ENCODE results near the gene MED29.
A peak's percentile ranks its signal among the peaks of the same experiment; 100 is the strongest.

The MED29 gene

GRCh38 chr19:39385629-39386411 lies 5.4 kb upstream of the MED29 start:
- no peak overlapping the region for H3K27ac ChIP-seq
- in situ Hi-C loops (cut with HindIII; ENCODE audit: low pct_ligation_motif_present, low sequenced_read_pairs), result no loop called here
- no peak for DNase-seq
- no peak for TF ChIP-seq CTCF (IDR thresholded peaks at IDR 0.05; ENCODE audit: low read depth, low read length, missing control alignments)
- H3K4me3 ChIP-seq (ENCODE audit: low read depth, low read length), result no peak overlapping the region
- H3K27me3 ChIP-seq (replicated peaks), result no peaks in the 10 kb centered on the region
- H3K36me3 ChIP-seq (replicated peaks), result peaks cover 66% of the 10 kb centered on the region

GRCh38 chr19:39386557-39386956 lies 4.6 kb upstream of the MED29 start:
- no peak for DNase-seq
- no peak overlapping the region for H3K4me3 ChIP-seq (ENCODE audit: low read depth, low read length)
- in situ Hi-C loops (cut with HindIII; ENCODE audit: low pct_ligation_motif_present, low sequenced_read_pairs), result no loop called here
- no peaks in the 10 kb centered on the region for H3K27me3 ChIP-seq (replicated peaks)
- H3K27ac ChIP-seq, result no peak overlapping the region
- no peak for TF ChIP-seq CTCF (IDR thresholded peaks at IDR 0.05; ENCODE audit: low read depth, low read length, missing control alignments)
- peaks cover 58% of the 10 kb centered on the region for H3K36me3 ChIP-seq (replicated peaks)

GRCh38 chr19:39388657-39389056 lies 2.5 kb upstream of the MED29 start:
- DNase-seq, result no peak
- no peak for TF ChIP-seq CTCF (IDR thresholded peaks at IDR 0.05; ENCODE audit: low read depth, low read length, missing control alignments)
- Histone ChIP-seq H3K27ac (no peak overlapping the region), H3K36me3 (replicated peaks) (peaks cover 56% of the 10 kb centered on the region), H3K27me3 (replicated peaks) (no peaks in the 10 kb centered on the region), H3K4me3 (ENCODE audit: low read depth, low read length) (no peak overlapping the region)
- in situ Hi-C loops (cut with HindIII; ENCODE audit: low pct_ligation_motif_present, low sequenced_read_pairs), result no loop called here

- in situ Hi-C loops (cut with HindIII; ENCODE audit: low pct_ligation_motif_present, low sequenced_read_pairs), result no loop called here
- Histone ChIP-seq H3K36me3 (replicated peaks) (peaks cover 53% of the 10 kb centered on the region), H3K27ac (no peak overlapping the region), H3K4me3 (ENCODE audit: low read depth, low read length) (peak overlapping the region; percentile 99), H3K27me3 (replicated peaks) (no peaks in the 10 kb centered on the region)
- no peak for TF ChIP-seq CTCF (IDR thresholded peaks at IDR 0.05; ENCODE audit: low read depth, low read length, missing control alignments)
- no peak for DNase-seq
Measured at GRCh38 chr19:39389631-39390414, 1.4 kb upstream of the MED29 start.

- Histone ChIP-seq H3K4me3 (ENCODE audit: low read depth, low read length) (peak overlapping the region; percentile 99), H3K36me3 (replicated peaks) (peaks cover 47% of the 10 kb centered on the region), H3K27ac (peak overlapping the region; percentile 96), H3K27me3 (replicated peaks) (no peaks in the 10 kb centered on the region)
- in situ Hi-C loops (cut with HindIII; ENCODE audit: low pct_ligation_motif_present, low sequenced_read_pairs), result no loop called here
- no peak for DNase-seq
- no peak for TF ChIP-seq CTCF (IDR thresholded peaks at IDR 0.05; ENCODE audit: low read depth, low read length, missing control alignments)
Measured at GRCh38 chr19:39390451-39390750, 777 bp upstream of the MED29 start.

All from brain microvascular endothelial cell (primary cell).